Measurements from ENCODE around the gene HDAC11. TPM values are rescaled to one million over a fixed set of nuclear protein-coding genes. Genes with fewer than 3 reads are reported as not detected.

Gene HDAC11
- total and polyA plus RNA-seq, 10 of the 15 experiments (the other 5 are each of a cell fraction or from before 2014, with no cell fraction given): 0.04 to 0.76 (median 0.22) TPM; not detected in 1

DNA sequence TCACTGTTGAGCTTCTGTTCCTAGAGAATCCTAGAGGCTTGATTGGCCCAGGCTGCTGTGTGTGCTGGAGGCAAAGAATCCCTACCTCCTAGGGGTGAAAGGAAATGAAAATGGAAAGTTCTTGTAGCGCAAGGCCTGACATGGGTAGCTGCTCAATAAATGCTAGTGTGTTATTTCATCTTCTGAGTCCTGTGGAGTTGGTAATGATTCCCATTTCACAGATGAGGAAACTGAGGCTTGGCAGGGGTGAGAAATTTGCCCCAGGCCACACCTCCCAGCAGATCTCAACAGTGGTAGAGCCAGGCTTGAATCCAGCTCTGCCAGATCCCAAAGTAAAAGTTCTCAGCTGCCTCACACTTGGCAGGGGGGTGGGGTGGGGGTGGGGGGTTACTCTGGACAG, 26.1 kb downstream of the HDAC11 start:
- BruUV-seq (replicated peaks): no TSS peak
- DNase-seq (ENCODE audit: low read depth, low spot score) (no peak), ATAC-seq (no peak), FAIRE-seq (no peak)
- Histone ChIP-seq H2AFZ (ENCODE audit: control insufficient read depth, low read depth, low read length) (no peak overlapping the region), H3K36me3 (ENCODE audit: control insufficient read depth in 2 of 2, insufficient read depth in 2 of 2, low read length in 1 of 2) (no peaks in the 10 kb centered on the region), H3K4me2 (ENCODE audit: control insufficient read depth, insufficient read depth) (no peak overlapping the region), H3K4me1 (ENCODE audit: control insufficient read depth, insufficient read depth, low read length) (no peaks in the 10 kb centered on the region), H3K27ac (ENCODE audit: control insufficient read depth, insufficient read depth) (no peak overlapping the region), H3K79me2 (ENCODE audit: control insufficient read depth, insufficient read depth, low read length) (no peaks in the 10 kb centered on the region), H3K9me3 (replicated peaks; ENCODE audit: control insufficient read depth, insufficient read depth, low read length) (no peaks in the 10 kb centered on the region), H3K4me3 (no peak overlapping the region), H3K27me3 (replicated peaks in 1 of 2; ENCODE audit: control insufficient read depth in 2 of 2, insufficient read depth in 2 of 2, low read length in 1 of 2) (no peaks in the 10 kb centered on the region; a peak in 1 of 4 replicates), H3K9ac (ENCODE audit: control insufficient read depth, insufficient read depth, low read length) (no peak overlapping the region), H4K20me1 (ENCODE audit: control insufficient read depth, insufficient read depth) (no peaks in the 10 kb centered on the region)
- TF ChIP-seq JUND (IDR thresholded peaks at IDR 0.05; ENCODE audit: low read depth, low read length): no peak
- TF ChIP-seq TCF7 (IDR thresholded peaks at IDR 0.05; ENCODE audit: borderline replicate concordance): no peak
- TF ChIP-seq, protein P1, sequence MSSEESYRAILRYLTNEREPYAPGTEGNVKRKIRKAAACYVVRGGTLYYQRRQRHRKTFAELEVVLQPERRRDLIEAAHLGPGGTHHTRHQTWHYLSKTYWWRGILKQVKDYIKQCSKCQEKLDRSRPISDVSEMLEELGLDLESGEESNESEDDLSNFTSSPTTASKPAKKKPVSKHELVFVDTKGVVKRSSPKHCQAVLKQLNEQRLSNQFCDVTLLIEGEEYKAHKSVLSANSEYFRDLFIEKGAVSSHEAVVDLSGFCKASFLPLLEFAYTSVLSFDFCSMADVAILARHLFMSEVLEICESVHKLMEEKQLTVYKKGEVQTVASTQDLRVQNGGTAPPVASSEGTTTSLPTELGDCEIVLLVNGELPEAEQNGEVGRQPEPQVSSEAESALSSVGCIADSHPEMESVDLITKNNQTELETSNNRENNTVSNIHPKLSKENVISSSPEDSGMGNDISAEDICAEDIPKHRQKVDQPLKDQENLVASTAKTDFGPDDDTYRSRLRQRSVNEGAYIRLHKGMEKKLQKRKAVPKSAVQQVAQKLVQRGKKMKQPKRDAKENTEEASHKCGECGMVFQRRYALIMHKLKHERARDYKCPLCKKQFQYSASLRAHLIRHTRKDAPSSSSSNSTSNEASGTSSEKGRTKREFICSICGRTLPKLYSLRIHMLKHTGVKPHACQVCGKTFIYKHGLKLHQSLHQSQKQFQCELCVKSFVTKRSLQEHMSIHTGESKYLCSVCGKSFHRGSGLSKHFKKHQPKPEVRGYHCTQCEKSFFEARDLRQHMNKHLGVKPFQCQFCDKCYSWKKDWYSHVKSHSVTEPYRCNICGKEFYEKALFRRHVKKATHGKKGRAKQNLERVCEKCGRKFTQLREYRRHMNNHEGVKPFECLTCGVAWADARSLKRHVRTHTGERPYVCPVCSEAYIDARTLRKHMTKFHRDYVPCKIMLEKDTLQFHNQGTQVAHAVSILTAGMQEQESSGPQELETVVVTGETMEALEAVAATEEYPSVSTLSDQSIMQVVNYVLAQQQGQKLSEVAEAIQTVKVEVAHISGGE (CRISPR knock-in tag; IDR thresholded peaks at IDR 0.05): no peak
- TF ChIP-seq, protein P2, sequence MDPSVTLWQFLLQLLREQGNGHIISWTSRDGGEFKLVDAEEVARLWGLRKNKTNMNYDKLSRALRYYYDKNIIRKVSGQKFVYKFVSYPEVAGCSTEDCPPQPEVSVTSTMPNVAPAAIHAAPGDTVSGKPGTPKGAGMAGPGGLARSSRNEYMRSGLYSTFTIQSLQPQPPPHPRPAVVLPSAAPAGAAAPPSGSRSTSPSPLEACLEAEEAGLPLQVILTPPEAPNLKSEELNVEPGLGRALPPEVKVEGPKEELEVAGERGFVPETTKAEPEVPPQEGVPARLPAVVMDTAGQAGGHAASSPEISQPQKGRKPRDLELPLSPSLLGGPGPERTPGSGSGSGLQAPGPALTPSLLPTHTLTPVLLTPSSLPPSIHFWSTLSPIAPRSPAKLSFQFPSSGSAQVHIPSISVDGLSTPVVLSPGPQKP (IDR thresholded peaks at IDR 0.05; ENCODE audit: low read depth, low read length): no peak
- TF ChIP-seq, protein P3, sequence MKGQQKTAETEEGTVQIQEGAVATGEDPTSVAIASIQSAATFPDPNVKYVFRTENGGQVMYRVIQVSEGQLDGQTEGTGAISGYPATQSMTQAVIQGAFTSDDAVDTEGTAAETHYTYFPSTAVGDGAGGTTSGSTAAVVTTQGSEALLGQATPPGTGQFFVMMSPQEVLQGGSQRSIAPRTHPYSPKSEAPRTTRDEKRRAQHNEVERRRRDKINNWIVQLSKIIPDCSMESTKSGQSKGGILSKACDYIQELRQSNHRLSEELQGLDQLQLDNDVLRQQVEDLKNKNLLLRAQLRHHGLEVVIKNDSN (IDR thresholded peaks at IDR 0.05; ENCODE audit: borderline replicate concordance, extremely low read length, insufficient read depth, low read depth, low read length): no peak
- no peak for TF ChIP-seq ZNF24 (IDR thresholded peaks at IDR 0.05)
- no peak for TF ChIP-seq TARDBP (IDR thresholded peaks at IDR 0.05; ENCODE audit: borderline replicate concordance)
- TF ChIP-seq, protein P4, sequence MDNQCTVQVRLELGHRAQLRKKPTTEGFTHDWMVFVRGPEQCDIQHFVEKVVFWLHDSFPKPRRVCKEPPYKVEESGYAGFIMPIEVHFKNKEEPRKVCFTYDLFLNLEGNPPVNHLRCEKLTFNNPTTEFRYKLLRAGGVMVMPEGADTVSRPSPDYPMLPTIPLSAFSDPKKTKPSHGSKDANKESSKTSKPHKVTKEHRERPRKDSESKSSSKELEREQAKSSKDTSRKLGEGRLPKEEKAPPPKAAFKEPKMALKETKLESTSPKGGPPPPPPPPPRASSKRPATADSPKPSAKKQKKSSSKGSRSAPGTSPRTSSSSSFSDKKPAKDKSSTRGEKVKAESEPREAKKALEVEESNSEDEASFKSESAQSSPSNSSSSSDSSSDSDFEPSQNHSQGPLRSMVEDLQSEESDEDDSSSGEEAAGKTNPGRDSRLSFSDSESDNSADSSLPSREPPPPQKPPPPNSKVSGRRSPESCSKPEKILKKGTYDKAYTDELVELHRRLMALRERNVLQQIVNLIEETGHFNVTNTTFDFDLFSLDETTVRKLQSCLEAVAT (IDR thresholded peaks at IDR 0.05): no peak
- TF ChIP-seq YY1 (IDR thresholded peaks at IDR 0.05; ENCODE audit: low read depth, low read length): no peak
- TF ChIP-seq NR2C1 (IDR thresholded peaks at IDR 0.05): no peak
- 86% methylated on average over 1 of the region's 1 CpG for WGBS (ENCODE audit: insufficient coverage, insufficient replicate concordance, low lambda C conversion rate, missing lambda C conversion rate)
- intact Hi-C loops (cut with micrococcal nuclease; ENCODE audit: unreplicated experiment): no loop called here
- ChIA-PET POLR2A (no interaction called here), CTCF (interaction anchor here (1.5 kb wide), 1 partner anchor 142 kb away, joined by 5 read pairs; no protein-coding TSS in a partner anchor), RAD21 (ENCODE audit: unreplicated experiment) (no interaction called here), SMC1A (ENCODE audit: uncharacterized antibody, unreplicated experiment) (no interaction called here)
- in situ Hi-C loops (cut with MboI): no loop called here
